ENCODE data around the gene TEPSIN.

DNA sequence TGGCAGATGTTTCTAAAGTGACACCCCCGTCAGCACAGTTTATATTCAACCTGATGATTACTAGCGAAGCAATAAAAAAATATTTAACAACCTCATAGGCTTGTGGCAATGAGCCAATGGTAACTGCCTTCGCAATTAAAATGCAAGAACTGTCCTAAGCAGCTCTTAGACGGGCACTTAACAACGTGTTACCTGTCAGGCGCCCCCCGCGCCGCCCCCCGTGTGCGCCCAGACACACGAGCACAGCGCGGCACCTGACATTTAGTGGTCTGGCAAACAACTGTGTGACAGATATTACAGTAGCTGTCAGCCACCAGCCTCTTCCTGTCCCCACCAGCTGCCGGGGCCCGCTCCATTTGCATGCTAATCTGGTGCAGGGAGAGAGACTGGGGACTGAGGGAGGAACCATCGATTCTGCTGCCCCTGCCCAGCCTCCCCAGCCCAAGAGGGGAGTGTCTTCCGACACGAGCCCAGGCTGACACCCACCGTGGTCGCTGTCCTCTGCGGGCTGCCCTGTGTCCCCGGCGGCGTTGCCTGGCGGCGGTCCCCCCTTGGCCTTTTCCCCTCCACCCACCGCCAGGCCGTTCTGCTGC lies 12.9 kb upstream of the TEPSIN start:
- TF ChIP-seq, protein P1, sequence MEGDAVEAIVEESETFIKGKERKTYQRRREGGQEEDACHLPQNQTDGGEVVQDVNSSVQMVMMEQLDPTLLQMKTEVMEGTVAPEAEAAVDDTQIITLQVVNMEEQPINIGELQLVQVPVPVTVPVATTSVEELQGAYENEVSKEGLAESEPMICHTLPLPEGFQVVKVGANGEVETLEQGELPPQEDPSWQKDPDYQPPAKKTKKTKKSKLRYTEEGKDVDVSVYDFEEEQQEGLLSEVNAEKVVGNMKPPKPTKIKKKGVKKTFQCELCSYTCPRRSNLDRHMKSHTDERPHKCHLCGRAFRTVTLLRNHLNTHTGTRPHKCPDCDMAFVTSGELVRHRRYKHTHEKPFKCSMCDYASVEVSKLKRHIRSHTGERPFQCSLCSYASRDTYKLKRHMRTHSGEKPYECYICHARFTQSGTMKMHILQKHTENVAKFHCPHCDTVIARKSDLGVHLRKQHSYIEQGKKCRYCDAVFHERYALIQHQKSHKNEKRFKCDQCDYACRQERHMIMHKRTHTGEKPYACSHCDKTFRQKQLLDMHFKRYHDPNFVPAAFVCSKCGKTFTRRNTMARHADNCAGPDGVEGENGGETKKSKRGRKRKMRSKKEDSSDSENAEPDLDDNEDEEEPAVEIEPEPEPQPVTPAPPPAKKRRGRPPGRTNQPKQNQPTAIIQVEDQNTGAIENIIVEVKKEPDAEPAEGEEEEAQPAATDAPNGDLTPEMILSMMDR (IDR thresholded peaks at IDR 0.05) = no peak
- TF ChIP-seq POLR2AphosphoS5 (IDR thresholded peaks at IDR 0.05) (no peak), EP300 (IDR thresholded peaks at IDR 0.05) (no peak), POLR2A (IDR thresholded peaks at IDR 0.05) (no peak)

Measured in upper lobe of left lung (tissue), 4 donors.